Measurements from ENCODE around the gene PPFIBP1. TPM values are rescaled to one million over a fixed set of nuclear protein-coding genes. Genes with fewer than 3 reads are reported as not detected.

PPFIBP1 gene
- total and polyA plus RNA-seq, 2 of the 13 experiments (the other 11 are each of a cell fraction or from before 2014, with no cell fraction given), result 16.2 to 21.8 TPM

DNA sequence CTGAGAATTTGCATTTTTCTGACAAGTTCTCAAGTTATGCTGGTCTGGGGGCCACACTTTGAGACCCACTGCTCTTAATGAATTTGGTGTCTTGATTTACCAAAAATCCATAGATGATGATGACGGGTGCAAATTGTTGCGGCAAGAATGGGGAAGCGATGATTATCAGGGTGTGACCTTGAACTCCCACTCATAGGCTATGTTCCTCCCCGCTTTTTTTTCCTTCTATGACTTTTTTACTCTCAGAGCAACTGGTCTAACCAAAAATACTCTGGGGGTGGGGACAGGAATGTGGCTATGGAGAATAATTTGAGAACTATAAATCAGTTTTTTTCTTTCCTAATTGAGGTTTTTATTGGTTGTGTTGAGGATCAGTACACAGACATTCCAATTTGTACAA lies 83.6 kb downstream of the PPFIBP1 start (continued):
- TF ChIP-seq ZHX2 (IDR thresholded peaks at IDR 0.05; ENCODE audit: low read depth) (no peak), ZHX2 (CRISPR knock-in tag; IDR thresholded peaks at IDR 0.05; ENCODE audit: borderline replicate concordance) (no peak), ZNF331 (CRISPR knock-in tag; IDR thresholded peaks at IDR 0.05) (no peak), ZMAT5 (CRISPR knock-in tag; IDR thresholded peaks at IDR 0.05; ENCODE audit: borderline replicate concordance, low read depth) (no peak), MZF1 (CRISPR knock-in tag; IDR thresholded peaks at IDR 0.05; ENCODE audit: borderline replicate concordance) (no peak), TOE1 (CRISPR knock-in tag; IDR thresholded peaks at IDR 0.05) (no peak), SATB2 (CRISPR knock-in tag; IDR thresholded peaks at IDR 0.05) (no peak), NKX3-1 (CRISPR knock-in tag; IDR thresholded peaks at IDR 0.05) (no peak), POGZ (CRISPR knock-in tag; IDR thresholded peaks at IDR 0.05) (no peak), ZNF570 (CRISPR knock-in tag; IDR thresholded peaks at IDR 0.05; ENCODE audit: borderline replicate concordance) (no peak)
